NCI-H1694 (cell line): Measurements from ENCODE around the gene HMGN5.

Experiments used
- DNase-seq: peaks from one replicate; lab custom pipeline; 2025; lab: John Stamatoyannopoulos, UW

HMGN5 gene

DNA sequence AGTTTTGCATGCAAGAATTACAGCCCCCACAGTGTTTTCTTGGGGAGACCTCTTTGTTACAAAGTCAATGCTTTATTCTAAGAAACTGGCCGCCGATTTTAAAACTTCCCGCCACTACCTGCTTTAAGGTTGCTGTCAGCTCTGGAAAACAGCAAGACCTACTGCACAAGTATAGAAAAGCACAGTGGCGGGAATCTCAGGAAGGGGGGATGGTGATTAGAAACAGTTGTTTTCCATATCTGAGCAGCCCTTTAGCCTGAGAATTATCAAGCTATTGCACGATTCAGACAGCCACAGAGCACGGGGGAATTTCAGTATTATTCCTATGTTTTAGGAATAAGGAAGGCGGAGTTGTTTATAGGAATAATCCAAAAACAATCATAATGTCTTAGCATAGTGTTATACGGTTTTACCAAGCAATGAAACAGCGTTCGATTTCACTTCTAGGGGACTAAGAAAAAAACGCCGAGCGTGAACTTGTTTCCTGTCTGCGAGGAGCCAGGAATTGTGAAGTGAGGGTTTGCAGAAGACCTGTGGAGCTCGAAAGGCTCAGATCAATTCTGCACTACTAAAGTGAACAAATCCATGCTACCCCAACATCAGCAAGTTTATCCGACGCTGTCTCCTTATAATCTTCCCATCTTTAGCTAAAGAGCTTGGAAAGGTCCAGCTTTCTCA lies 81.3 kb downstream of the HMGN5 start:
- no peak for DNase-seq

DNA sequence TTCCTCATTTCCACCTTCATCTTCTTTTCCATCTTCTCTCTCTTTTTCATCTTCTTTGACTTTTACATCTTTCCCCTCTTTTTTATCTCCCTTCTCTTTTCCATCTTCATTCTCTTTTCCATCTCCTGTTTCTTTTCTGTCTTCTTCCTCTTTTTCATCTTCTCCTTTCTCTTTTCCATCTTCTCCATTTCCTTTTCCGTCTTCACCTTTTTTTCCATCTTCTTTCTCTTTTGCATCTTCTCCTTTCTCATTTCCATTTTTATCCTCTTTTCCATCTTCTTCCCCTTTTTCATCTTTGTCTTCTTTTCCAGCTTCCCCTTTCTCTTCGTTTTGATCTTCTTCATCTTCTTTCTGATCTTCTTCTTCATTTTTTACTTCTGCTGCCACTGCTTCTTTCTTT lies 87.0 kb downstream of the HMGN5 start:
- no peak for DNase-seq

DNA sequence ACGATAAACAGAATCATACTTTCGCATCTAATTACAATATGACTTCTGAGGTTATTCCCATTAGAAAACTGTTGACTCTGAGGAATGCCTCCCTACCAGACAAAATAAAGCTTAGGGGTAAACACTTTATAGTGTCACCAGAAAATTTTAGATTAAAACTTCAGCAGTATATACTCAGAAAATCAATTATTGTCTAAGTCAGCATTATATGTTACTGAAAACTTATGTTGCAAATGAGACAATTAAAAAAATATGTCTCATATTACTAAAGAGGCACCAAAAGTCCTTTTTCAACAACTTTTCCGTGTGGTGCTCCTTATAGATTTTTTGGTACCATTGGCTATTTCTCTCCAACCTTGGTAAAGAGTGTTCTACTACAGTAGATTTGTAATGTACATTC lies 91.4 kb downstream of the HMGN5 start:
- DNase-seq: no peak

DNA sequence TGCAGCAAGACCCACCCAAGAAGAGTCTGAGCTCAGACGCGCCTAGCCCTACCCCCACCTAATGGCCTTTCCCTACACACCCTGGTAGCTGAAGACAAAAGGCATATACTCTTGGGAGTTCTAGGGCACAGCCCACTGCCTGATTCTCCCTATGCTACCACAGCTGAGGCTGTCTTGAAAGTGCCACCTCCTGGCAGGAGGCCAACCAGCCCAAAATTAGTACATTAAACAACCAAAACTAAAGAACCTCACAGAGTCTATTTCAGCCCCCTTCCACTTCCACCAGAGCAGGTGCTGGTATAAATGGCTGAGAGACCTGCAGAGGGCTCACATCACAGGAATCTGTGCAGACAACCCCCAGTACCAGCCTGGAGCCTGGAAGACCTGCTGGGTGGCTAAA lies 119.1 kb downstream of the HMGN5 start:
- DNase-seq: no peak
